ENCODE results near the gene MED28. TPM values are rescaled to one million over a fixed set of nuclear protein-coding genes. Genes with fewer than 3 reads are reported as not detected.

The MED28 gene
- total RNA-seq, 1 experiment from 2014 or later, result 106 TPM

DNA sequence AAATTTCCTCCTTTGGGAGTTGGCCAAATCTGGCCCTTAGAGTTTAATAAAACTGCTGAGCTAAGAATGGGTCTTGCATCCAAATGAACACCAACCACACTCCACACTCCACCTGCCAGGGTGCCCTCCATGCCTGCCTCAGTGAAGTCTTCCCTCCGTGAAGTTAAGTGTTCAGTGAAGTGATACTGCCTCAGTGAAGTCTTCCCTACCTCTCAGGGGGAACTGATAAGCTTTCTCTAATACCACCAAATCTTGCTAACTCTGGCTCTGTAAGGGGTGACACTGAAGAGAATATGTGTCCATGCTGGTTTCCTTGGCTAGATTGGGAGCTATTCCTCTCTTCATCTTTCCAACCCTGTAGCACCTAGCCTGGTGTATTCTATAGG is 27.9 kb downstream of the MED28 start:
- peaks cover 26% of the 10 kb centered on the region for H3K9me3 Mint-ChIP-seq
- H3K4me1 Mint-ChIP-seq, result no peaks in the 10 kb centered on the region
- TF ChIP-seq, protein P1, sequence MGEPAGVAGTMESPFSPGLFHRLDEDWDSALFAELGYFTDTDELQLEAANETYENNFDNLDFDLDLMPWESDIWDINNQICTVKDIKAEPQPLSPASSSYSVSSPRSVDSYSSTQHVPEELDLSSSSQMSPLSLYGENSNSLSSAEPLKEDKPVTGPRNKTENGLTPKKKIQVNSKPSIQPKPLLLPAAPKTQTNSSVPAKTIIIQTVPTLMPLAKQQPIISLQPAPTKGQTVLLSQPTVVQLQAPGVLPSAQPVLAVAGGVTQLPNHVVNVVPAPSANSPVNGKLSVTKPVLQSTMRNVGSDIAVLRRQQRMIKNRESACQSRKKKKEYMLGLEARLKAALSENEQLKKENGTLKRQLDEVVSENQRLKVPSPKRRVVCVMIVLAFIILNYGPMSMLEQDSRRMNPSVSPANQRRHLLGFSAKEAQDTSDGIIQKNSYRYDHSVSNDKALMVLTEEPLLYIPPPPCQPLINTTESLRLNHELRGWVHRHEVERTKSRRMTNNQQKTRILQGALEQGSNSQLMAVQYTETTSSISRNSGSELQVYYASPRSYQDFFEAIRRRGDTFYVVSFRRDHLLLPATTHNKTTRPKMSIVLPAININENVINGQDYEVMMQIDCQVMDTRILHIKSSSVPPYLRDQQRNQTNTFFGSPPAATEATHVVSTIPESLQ (CRISPR knock-in tag; IDR thresholded peaks at IDR 0.05), result no peak
- TF ChIP-seq, protein P2, sequence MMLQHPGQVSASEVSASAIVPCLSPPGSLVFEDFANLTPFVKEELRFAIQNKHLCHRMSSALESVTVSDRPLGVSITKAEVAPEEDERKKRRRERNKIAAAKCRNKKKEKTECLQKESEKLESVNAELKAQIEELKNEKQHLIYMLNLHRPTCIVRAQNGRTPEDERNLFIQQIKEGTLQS (CRISPR knock-in tag; conservative IDR thresholded peaks at IDR 0.05), result no peak
- TF ChIP-seq TEAD1 (CRISPR knock-in tag; IDR thresholded peaks at IDR 0.05) (no peak), GTF2I (CRISPR knock-in tag; conservative IDR thresholded peaks at IDR 0.05) (no peak), JAZF1 (CRISPR knock-in tag; IDR thresholded peaks at IDR 0.05) (no peak), JUN (CRISPR knock-in tag; IDR thresholded peaks at IDR 0.05) (no peak), KAT7 (CRISPR knock-in tag; IDR thresholded peaks at IDR 0.05; ENCODE audit: borderline replicate concordance) (no peak)
- TF ChIP-seq, protein P3, sequence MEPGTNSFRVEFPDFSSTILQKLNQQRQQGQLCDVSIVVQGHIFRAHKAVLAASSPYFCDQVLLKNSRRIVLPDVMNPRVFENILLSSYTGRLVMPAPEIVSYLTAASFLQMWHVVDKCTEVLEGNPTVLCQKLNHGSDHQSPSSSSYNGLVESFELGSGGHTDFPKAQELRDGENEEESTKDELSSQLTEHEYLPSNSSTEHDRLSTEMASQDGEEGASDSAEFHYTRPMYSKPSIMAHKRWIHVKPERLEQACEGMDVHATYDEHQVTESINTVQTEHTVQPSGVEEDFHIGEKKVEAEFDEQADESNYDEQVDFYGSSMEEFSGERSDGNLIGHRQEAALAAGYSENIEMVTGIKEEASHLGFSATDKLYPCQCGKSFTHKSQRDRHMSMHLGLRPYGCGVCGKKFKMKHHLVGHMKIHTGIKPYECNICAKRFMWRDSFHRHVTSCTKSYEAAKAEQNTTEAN (CRISPR knock-in tag; IDR thresholded peaks at IDR 0.05), result no peak
- TF ChIP-seq, protein P4, sequence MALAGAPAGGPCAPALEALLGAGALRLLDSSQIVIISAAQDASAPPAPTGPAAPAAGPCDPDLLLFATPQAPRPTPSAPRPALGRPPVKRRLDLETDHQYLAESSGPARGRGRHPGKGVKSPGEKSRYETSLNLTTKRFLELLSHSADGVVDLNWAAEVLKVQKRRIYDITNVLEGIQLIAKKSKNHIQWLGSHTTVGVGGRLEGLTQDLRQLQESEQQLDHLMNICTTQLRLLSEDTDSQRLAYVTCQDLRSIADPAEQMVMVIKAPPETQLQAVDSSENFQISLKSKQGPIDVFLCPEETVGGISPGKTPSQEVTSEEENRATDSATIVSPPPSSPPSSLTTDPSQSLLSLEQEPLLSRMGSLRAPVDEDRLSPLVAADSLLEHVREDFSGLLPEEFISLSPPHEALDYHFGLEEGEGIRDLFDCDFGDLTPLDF (CRISPR knock-in tag; IDR thresholded peaks at IDR 0.05), result no peak
- TF ChIP-seq, protein P5, sequence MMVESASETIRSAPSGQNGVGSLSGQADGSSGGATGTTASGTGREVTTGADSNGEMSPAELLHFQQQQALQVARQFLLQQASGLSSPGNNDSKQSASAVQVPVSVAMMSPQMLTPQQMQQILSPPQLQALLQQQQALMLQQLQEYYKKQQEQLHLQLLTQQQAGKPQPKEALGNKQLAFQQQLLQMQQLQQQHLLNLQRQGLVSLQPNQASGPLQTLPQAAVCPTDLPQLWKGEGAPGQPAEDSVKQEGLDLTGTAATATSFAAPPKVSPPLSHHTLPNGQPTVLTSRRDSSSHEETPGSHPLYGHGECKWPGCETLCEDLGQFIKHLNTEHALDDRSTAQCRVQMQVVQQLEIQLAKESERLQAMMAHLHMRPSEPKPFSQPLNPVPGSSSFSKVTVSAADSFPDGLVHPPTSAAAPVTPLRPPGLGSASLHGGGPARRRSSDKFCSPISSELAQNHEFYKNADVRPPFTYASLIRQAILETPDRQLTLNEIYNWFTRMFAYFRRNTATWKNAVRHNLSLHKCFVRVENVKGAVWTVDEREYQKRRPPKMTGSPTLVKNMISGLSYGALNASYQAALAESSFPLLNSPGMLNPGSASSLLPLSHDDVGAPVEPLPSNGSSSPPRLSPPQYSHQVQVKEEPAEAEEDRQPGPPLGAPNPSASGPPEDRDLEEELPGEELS (CRISPR knock-in tag; IDR thresholded peaks at IDR 0.05), result no peak
- H3K4me3 Mint-ChIP-seq, result no peak overlapping the region
- CTCF ChIA-PET, result no interaction called here
- POLR2A ChIA-PET, result no interaction called here
- peaks cover 20% of the 10 kb centered on the region for H3K27me3 Mint-ChIP-seq (ENCODE audit: low read depth)
- ATAC-seq, result no peak
- no peak for DNase-seq (ENCODE audit: low spot score)
- H3K27ac Mint-ChIP-seq, result no peak overlapping the region
- peaks cover 24% of the 10 kb centered on the region for H3K36me3 Mint-ChIP-seq

DNA sequence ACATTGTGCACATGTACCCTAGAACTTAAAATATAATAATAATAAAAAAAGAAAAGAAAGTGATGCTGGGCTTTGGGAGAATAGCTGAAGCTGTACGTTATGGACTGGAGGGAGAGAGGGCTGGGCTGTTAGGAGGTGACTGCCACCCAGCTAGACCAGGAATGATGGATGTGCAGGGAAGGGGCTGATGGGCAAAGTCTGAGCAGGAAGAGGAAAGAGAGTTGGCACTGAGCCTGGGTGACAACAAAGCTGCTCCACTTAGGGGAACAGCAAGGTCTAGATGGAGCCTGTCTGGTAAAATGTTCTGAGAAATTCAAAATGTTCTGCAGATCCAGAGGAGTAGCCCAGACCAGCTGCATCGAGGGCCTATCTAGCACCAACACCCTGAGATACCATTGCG is 32.3 kb downstream of the MED28 start:
- no peak overlapping the region for H3K4me3 Mint-ChIP-seq
- H3K4me1 Mint-ChIP-seq, result no peaks in the 10 kb centered on the region
- H3K27me3 Mint-ChIP-seq (ENCODE audit: low read depth), result peaks cover 23% of the 10 kb centered on the region
- H3K36me3 Mint-ChIP-seq, result peaks cover 18% of the 10 kb centered on the region
- no peak for DNase-seq (ENCODE audit: low spot score)
- TF ChIP-seq TEAD1 (CRISPR knock-in tag; IDR thresholded peaks at IDR 0.05) (no peak), ESRRA (CRISPR knock-in tag; IDR thresholded peaks at IDR 0.05; ENCODE audit: borderline replicate concordance) (no peak), ZNF416 (CRISPR knock-in tag; IDR thresholded peaks at IDR 0.05) (no peak)
- TF ChIP-seq, protein P6, sequence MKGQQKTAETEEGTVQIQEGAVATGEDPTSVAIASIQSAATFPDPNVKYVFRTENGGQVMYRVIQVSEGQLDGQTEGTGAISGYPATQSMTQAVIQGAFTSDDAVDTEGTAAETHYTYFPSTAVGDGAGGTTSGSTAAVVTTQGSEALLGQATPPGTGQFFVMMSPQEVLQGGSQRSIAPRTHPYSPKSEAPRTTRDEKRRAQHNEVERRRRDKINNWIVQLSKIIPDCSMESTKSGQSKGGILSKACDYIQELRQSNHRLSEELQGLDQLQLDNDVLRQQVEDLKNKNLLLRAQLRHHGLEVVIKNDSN (CRISPR knock-in tag; IDR thresholded peaks at IDR 0.05), result no peak
- no peak overlapping the region for H3K27ac Mint-ChIP-seq
- ATAC-seq, result no peak
- CTCF ChIA-PET, result no interaction called here
- POLR2A ChIA-PET, result no interaction called here
- H3K9me3 Mint-ChIP-seq, result peaks cover 30% of the 10 kb centered on the region

DNA sequence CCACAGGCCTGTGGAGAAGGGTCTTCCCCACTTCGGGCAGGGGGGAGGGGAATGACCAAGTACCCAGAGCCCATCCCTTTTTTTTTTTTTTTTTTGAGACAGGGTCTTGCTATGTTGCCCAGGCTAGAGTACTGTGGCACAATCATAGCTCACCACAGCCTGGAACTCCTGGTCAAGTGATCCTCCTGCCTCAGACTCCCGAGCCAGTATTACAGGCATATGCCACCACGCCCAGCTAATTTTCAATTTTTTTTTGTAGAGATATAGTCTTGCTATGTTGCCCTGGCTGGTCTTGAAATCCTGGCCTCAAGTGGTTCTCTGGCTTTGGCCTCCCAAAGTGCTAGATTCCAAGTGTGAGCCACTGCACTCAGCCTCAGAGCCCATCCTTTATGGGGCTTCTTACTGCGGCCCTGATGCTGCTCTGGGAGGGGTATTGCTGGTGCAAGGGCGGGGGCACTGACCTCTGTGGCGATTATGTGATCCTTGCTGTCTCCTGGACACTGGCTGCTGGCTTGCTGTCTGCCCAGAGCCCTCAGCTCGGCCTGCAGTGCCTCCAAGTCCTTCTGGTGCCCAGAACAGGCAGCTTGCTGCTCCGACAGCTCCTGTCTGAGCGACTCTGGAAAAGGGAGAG is 32.9 kb downstream of the MED28 start:
- no peak for DNase-seq (ENCODE audit: low spot score)
- POLR2A ChIA-PET, result interaction anchor here (0.6 kb wide), 1 partner anchor 34 kb away, joined by 4 read pairs; no protein-coding TSS in a partner anchor
- peaks cover 30% of the 10 kb centered on the region for H3K9me3 Mint-ChIP-seq
- H3K4me1 Mint-ChIP-seq, result no peaks in the 10 kb centered on the region
- no peak for TF ChIP-seq GRHL2 (CRISPR knock-in tag; IDR thresholded peaks at IDR 0.05; ENCODE audit: insufficient replicate concordance, severe bottlenecking)
- CTCF ChIA-PET, result interaction anchor here (0.6 to 1.5 kb wide), 4 partner anchors 47 to 175 kb away, joined by 3 to 5 read pairs (median 4); partner anchors contain the start of gene QDPR
- H3K36me3 Mint-ChIP-seq, result peaks cover 17% of the 10 kb centered on the region
- no peak overlapping the region for H3K4me3 Mint-ChIP-seq
- no peak for ATAC-seq
- H3K27ac Mint-ChIP-seq, result no peak overlapping the region
- H3K27me3 Mint-ChIP-seq (ENCODE audit: low read depth), result peaks cover 23% of the 10 kb centered on the region
